MG63 (cell line): ENCODE data around the gene ACACA. TPM values are rescaled to one million over a fixed set of nuclear protein-coding genes. Genes with fewer than 3 reads are reported as not detected.
"Not testable (repeated sequence)": the region's sequence is repeated elsewhere in the genome, so short reads cannot be mapped to it uniquely, and the experiment has no call there.

Experiments
- DNase-seq: peaks from one replicate; pipeline ENCODE4 v3.0.0-alpha.2; 2020
- H3K27me3 ChIP-seq: fragments of 250-450 bp; sonication (Bioruptor Pico); 2 replicates; pipeline ENCODE4 v1.5.1; 2020; ENCODE audit warnings: mild to moderate bottlenecking, moderate library complexity
- H3K36me3 ChIP-seq: fragments of 250-450 bp; sonication (Bioruptor Pico); 2 replicates; pipeline ENCODE4 v1.5.1; 2020; ENCODE audit warnings: mild to moderate bottlenecking, moderate library complexity
- H3K4me3 ChIP-seq: fragments of 250-450 bp; sonication (Bioruptor Pico); 2 replicates; pipeline ENCODE4 v1.5.1; 2020; ENCODE audit warnings: mild to moderate bottlenecking, moderate library complexity
- H3K9me3 ChIP-seq: fragments of 250-450 bp; sonication (Bioruptor Pico); 2 replicates; pipeline ENCODE4 v1.5.1; 2020; ENCODE audit warnings: mild to moderate bottlenecking, moderate library complexity
- total RNA-seq: library from RNA; depleted of rRNA; stranded (reverse); fragments of >200 nt; shearing (Covaris generic); gene quantifications from 2 replicates; pipeline ENCODE4 v1.2.3, GENCODE V29; 2014; ENCODE audit warnings: low replicate concordance; rRNA removed

The ACACA gene
- 50.9 and 53.7 TPM in 2 replicates for total RNA-seq

DNA sequence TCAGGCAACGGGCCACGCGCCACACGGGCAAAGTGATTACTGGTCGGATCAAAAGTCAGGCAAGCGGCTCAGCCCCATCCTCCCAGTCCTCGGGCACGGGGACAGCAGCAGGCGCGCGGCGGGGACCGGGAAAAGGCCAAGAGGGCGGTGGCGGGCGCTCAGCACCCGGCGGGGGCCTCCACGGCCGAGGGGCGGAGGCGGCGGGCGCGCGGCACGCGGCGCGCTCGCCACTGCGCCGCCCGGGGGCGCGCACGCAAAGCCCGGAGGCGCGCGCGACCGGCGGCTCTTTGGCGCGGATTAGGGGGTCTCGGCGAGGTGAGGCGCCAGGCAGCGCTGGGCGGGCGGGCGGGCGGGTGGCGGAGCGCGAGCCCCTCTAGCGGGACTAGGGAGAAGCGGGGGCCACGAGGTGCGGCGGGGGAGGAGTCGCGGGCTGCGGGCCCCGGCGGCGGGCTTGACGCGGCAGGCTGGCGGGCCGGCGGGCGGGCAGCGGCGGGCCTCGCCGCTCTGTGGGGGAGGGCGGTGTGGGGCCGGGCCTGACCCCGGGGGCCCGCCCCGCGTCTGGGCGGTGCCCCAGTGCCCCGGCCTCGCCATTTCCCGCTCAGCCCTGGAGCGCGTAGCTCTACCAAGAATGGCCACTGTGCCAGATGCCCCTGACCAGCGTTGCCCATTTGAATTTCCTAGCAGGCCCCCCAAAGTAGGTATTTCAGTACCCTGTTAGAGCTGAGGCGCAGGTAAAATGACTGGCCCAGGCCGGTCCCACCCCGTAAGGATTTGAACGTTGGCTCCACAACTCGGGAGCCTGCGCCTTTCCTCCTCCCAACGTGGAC, at the start of gene ACACA, which contains the start of gene TADA2A:
Gene ACACA, minus strand, starts transcription at position 202 of the 827 bp plus-strand sequence. CDS start 537 bp downstream, outside the sequence.
Gene TADA2A, plus strand, starts transcription at position 252 of the 827 bp plus-strand sequence. CDS start 4,480 bp downstream, outside the sequence.
- H3K36me3 ChIP-seq, result peaks cover 44% of the 10 kb centered on the region
- no peaks in the 10 kb centered on the region for H3K27me3 ChIP-seq
- peak; percentile 90 for DNase-seq
- peak within 1 kb of the TSS; percentile 97 for H3K4me3 ChIP-seq
- no peaks in the 10 kb centered on the region for H3K9me3 ChIP-seq

DNA sequence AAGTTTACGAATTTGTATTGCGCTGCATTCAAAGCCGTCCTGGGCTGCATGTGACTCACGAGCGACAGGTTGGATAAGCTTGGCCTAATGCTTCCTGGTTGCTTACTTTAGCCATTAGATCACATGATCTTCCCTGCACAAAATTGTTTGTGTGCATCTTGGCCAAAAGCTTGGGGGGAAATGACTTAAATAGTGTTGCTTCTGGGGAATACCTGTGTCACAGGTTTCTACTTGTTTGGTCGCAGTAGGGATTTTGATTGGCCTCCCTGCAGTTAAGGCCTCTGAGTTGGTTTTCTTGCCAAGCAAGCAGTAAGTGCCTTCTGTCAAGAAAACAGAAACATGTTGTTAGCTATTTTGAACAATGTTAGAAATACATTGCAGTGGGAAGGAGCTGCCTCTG, 43.5 kb upstream of the ACACA start:
- H3K4me3 ChIP-seq, result no peak overlapping the region
- no peak for DNase-seq
- peaks cover 34% of the 10 kb centered on the region for H3K36me3 ChIP-seq

DNA sequence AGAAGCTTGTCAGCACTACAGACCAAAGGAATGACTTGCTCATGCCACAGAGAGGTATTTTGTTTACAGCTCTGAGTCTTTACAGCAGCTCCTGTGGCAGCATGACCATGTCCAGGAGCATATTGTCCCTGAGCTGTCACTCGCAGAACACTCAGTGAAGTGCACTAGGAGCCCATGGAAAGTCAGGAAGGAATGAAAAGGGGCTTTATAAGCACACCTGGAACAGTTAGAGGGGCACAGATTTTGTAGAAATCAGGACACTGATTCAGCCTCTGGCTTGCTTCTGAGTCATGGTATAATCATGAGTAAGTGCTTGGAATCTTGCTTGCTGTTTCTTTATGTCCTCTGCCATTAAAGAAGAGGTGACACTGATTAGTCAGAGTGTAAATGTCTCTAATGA, 41.0 kb upstream of the ACACA start:
- Histone ChIP-seq H3K36me3 (peaks cover 55% of the 10 kb centered on the region), H3K9me3 (no peaks in the 10 kb centered on the region), H3K4me3 (no peak overlapping the region), H3K27me3 (no peaks in the 10 kb centered on the region)
- no peak for DNase-seq

More for the DNA sequence above, 43.5 kb upstream of the ACACA start:
- no peaks in the 10 kb centered on the region for H3K27me3 ChIP-seq
- H3K9me3 ChIP-seq, result no peaks in the 10 kb centered on the region

DNA sequence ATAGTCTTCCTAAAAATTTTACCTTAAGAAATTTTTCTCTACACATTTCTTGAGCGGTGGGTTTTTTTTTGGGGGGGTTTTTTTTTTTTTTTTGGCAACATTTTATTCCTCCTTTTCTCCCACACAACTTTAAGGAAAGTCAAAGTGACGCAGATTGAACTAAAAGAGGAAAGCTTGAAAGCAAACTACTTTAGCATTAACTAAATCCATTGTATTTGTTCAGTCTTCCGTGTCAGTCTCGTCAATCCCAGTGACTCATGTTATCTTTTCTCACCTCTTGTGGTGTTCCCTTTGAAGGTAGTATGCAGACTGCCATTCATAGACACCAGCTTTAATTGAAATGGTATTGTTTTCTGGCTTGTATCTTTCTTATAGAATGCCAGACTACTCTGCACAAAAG, 39.4 kb upstream of the ACACA start:
- Histone ChIP-seq H3K4me3 (no peak overlapping the region), H3K9me3 (no peaks in the 10 kb centered on the region), H3K36me3 (peaks cover 55% of the 10 kb centered on the region), H3K27me3 (no peaks in the 10 kb centered on the region)
- DNase-seq, result no peak

DNA sequence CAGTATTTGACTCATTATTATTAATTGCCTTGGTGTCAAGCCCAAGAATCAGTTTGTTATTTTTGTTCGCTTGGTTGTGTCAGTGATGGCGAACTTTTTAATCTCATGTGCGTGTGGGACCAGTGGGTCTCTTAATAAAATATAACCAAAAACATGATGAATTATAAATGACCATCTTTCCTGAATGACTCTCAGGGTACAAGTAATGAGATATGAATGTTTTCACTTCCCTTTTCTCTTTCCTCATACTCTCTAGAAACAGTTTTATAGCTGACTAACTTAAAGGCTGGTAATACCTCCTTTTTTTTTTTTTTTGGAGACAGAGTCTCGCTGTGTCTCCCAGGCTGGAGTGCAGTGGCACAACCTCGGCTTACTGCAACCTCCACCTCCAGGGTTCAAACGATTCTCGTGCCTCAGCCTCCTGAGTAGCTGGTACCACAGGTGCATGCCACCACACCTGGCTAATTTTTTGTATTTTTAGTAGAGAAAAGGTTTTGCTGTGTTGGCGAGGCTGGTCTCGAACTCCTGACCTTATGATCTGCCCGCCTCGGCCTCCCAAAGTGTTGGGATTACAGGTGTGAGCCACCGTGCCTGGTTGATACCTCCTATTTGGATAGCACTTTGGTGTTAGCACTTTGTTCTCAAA, 34.9 kb upstream of the ACACA start:
- H3K27me3 ChIP-seq, H3K4me3 ChIP-seq, DNase-seq, H3K9me3 ChIP-seq: not testable (repeated sequence)
- H3K36me3 ChIP-seq, result peaks cover 68% of the 10 kb centered on the region

DNA sequence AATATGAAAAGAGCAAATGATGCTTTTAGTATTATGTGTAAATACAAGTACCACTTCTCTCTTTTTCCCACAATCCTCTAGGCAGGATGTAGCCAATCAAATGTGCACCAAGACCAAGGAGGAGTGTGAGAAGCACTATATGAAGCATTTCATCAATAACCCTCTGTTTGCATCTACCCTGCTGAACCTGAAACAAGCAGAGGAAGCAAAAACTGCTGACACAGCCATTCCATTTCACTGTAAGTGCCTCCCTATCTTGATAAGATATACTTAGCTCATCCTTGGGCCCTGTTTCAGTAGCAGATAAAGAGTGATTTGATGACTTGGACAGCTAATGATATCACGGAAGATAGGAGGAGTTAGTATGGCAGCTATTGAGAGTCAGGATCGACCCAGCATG, 33.8 kb upstream of the ACACA start:
- DNase-seq, result no peak
- Histone ChIP-seq H3K4me3 (no peak overlapping the region), H3K9me3 (no peaks in the 10 kb centered on the region), H3K27me3 (no peaks in the 10 kb centered on the region), H3K36me3 (peaks cover 69% of the 10 kb centered on the region)

DNA sequence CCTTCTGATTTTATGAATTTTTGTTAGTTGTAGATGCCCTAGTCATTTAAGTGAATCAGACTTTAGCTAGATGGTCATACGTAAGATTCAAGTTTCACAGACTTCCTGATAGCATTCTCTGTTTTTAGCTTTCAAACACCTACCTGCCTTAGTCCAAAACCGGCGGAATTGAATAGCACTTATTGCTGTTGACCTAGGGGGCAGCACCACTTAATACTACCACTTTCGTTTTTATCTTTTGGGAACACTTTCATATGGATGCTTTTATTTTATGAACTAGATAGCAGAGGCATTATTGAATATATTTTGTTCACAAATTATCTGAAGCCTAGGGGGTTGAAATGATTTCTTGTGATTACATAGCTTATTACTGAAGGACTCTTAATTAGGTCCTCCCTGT, 31.5 kb upstream of the ACACA start:
- H3K36me3 ChIP-seq, result peaks cover 63% of the 10 kb centered on the region
- H3K4me3 ChIP-seq, result no peak overlapping the region
- no peaks in the 10 kb centered on the region for H3K9me3 ChIP-seq
- no peaks in the 10 kb centered on the region for H3K27me3 ChIP-seq
- DNase-seq, result no peak

DNA sequence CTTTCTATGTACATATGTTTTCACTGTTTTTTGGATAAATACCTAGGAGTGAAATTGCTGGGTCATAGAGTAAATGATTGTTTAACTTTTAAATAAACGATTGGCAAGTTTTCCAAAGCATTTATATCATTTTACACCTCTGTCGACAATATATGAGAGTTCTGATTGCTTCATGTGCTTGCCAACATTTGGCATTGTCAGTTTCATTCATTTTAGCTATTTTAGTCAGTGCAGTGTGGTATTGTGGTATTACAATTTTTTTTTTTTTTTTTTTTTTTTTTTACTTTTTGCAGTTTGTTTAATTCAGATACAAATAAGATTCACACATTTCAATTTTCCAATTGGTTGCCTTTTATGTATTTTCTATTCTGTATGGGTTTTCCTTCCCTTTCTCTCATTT, 26.0 kb upstream of the ACACA start:
- H3K27me3 ChIP-seq, result no peaks in the 10 kb centered on the region
- DNase-seq, result no peak

DNA sequence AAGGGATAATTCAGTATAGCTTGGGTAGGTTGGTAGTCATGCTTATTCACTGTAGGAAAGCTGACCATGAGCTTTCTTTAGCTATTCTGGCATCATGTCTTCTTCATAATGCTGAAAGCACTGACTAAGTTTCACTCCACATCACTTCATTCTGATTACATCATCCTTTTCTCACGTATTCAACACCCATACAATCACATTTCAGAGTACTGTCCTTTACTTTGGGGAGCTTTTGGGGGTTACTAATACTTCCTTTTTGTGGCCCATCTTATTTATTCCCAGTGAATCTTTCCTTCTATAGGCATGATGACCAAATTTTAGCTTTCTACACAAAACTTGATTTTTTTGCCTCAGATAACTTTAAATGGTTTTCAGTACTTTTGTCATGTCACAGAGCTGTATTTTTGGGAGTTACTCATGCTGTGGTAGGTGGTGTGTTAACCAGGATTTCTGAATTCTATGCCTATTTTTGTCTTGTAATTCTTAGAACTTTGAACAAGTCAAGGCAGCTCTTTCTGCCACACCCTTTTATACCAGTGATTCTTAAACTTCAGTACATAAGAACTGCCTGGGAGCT, 23.5 kb upstream of the ACACA start:
- Histone ChIP-seq H3K4me3 (no peak overlapping the region), H3K27me3 (no peaks in the 10 kb centered on the region), H3K9me3 (no peaks in the 10 kb centered on the region), H3K36me3 (peaks cover 53% of the 10 kb centered on the region)
- no peak for DNase-seq

More for the DNA sequence above, 26.0 kb upstream of the ACACA start:
- H3K36me3 ChIP-seq, result peaks cover 41% of the 10 kb centered on the region
- H3K4me3 ChIP-seq, result no peak overlapping the region
- H3K9me3 ChIP-seq, result no peaks in the 10 kb centered on the region

DNA sequence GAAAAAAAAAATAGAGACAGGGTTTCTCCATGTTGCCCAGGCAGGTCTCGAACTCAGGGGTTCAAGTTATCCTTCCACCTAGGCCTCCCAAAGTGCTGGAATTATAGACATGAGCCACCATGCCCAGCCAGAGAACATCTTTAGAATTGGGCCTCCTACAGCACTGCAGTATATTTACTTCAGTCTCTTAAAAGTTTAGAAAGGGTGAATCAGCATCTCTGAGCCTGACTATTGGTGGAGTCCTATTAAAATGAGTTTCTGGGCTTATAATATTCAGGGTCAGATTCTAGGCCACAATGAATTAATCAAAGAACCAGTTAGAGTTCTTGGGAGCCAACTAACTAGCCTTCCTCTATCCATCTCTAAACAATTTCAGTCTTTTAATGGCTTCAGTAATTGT, 22.8 kb upstream of the ACACA start:
- no peak for DNase-seq
- H3K27me3 ChIP-seq, result no peaks in the 10 kb centered on the region
- H3K36me3 ChIP-seq, result peaks cover 60% of the 10 kb centered on the region
- no peak overlapping the region for H3K4me3 ChIP-seq
- H3K9me3 ChIP-seq, result no peaks in the 10 kb centered on the region

DNA sequence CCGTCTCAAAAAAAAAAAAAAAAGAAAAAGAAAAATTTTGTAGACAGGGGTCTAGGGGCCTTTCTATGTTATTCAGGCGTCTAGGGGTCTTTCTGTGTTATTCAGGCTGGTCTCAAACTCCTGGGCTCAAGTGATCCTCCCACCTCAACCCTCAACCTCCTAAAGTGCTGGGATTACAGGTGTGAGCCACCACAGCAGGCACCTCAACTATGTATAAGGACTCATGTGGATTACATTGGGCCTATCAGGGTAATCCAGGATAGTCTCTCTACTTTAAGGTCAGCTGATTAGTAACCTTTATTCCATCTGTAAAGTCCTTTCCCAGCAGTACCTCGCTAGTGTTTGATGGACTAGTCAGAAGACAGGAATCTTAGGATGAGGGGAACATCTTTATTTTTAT, 22.4 kb upstream of the ACACA start:
- Histone ChIP-seq H3K9me3 (no peaks in the 10 kb centered on the region), H3K36me3 (peaks cover 62% of the 10 kb centered on the region), H3K27me3 (no peaks in the 10 kb centered on the region), H3K4me3 (no peak overlapping the region)
- no peak for DNase-seq

DNA sequence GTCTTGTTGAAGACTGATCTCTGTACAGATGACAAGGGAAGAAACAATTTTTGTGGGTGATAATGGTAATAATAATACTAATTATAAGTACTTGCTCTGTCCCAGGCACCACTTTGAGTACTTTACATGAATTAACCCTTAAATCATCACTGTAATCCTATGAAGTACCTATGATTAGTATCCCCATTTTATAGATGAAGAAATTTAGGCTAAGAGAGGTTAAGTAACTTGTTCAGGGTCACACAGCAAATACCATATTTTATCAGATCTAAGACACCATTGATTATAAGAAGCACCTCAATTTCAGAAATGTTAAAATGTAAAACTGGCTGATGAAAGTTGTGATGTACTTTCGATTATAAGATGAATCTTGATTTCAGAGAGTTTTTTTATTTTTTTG, 18.6 kb upstream of the ACACA start:
- DNase-seq, result no peak
- Histone ChIP-seq H3K27me3 (no peaks in the 10 kb centered on the region), H3K4me3 (no peak overlapping the region), H3K9me3 (no peaks in the 10 kb centered on the region), H3K36me3 (peaks cover 65% of the 10 kb centered on the region)

DNA sequence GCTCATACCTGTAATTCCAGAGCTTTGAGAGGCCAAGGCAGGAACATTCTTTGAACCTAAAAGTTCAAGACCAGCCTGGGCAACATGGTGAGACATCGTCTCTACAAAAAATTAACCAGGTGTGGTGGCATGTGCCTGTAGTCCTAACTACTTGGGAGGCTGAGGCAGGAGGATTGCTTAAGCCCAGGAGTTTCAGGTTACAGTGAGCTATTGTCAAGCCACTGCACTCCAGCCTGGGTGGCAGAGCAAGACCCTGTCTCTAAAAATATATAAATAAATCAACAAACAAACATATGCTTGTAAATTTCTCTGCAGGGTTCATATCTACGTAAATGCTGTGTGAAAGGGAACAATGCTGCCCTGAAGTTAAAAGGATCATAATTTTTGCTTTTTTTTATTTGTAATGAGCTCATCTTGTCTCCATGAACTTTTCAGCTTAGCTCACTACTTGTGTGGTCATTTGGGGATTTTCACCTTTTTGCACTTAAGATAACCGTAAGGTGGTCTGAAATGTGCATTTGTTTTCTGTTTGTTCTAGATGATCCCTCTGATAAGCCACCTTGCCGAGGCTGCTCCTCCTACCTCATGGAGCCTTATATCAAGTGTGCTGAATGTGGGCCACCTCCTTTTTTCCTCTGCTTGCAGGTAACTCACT, 16.5 kb upstream of the ACACA start:
- DNase-seq, result no peak
- H3K9me3 ChIP-seq, result no peaks in the 10 kb centered on the region
- peaks cover 65% of the 10 kb centered on the region for H3K36me3 ChIP-seq
- H3K27me3 ChIP-seq, result no peaks in the 10 kb centered on the region
- H3K4me3 ChIP-seq, result no peak overlapping the region

DNA sequence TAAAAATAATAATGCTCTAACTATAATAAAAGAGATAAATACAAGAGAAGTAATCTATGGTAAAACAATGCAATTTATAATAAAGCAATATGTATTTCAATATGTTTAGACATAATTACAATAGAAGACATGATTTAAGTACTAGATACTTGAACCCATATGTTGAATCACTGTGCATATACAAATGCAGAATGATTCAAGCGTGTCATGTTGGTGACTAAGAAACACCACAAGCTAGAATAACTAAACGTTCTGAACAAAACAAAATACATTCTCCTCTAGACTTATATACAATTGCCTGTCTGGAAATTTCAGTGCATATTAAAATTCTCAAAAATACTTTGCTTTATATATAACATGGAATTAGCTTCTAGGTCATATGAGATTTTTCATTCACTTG, 11.2 kb upstream of the ACACA start:
- Histone ChIP-seq H3K4me3 (no peak overlapping the region), H3K27me3 (no peaks in the 10 kb centered on the region; the same call in 1 of the 2 replicates), H3K36me3 (peaks cover 67% of the 10 kb centered on the region), H3K9me3 (no peaks in the 10 kb centered on the region)
- no peak for DNase-seq

DNA sequence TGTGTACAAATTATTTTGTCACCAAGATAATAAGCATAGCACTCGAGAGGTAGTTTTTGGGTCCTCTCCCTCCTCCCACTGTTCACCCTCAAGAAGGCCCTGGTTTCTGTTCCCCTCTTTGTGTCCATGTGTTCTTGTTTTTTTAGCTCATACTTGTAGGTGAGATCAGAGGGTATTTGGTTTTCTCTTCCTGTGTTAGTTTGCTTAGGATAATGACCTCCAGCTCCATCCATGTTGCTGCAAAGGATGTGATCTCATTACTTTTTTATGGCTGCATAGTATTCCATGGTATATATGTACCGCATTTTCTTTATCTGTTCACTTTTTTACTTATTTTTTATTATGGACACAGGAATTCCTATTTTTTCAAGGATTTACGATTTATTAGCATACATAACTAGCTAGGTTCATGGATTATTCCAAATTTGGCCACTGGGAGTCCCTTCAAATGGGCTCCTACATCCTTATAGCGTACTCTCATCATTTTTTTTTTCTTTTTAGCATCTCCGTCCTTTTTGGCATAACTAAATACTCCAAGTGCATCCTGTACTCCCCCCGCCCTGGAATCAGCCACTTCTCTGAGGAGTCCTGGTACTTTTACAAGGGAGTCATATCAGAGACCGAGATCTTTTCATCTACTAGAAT, 7.4 kb upstream of the ACACA start:
- Histone ChIP-seq H3K9me3 (no peaks in the 10 kb centered on the region), H3K27me3 (no peaks in the 10 kb centered on the region; the same call in 1 of the 2 replicates), H3K4me3 (no peak overlapping the region), H3K36me3 (peaks cover 75% of the 10 kb centered on the region)
- no peak for DNase-seq

DNA sequence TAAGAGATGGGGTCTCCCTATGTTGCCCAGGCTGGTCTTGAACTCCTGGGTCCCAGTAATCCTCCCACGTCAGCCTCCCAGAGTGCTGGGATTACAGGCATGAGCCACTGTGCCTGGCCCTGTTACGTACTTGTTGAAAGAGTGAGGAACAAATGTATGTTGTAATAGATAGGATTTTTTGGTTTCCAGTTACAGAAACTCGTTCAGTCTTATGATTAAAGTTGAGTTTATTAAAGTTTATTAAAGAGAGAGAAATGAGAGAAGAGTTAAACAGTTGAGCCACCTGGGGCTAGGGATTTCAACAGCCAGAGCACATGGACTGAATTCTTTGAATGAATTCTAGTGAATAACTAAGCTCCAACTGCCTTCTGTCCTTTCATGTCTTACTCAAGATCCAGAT, 3.7 kb upstream of the ACACA start:
- DNase-seq, result no peak

More for the DNA sequence above, 3.7 kb upstream of the ACACA start:
- no peaks in the 10 kb centered on the region for H3K9me3 ChIP-seq
- H3K4me3 ChIP-seq, result no peak overlapping the region
- no peaks in the 10 kb centered on the region for H3K27me3 ChIP-seq
- H3K36me3 ChIP-seq, result peaks cover 63% of the 10 kb centered on the region
